OCI-LY7 (cell line): ENCODE results near the gene MYOCD. TPM values are rescaled to one million over a fixed set of nuclear protein-coding genes. Genes with fewer than 3 reads are reported as not detected.

ENCODE experiments used
- BruUV-seq: library from RNA; stranded (reverse); fragments of 400-500 nt; replicated peaks from 2 replicates; lab custom pipeline; 2021; lab: Mats Ljungman, UMichigan
- CTCF ChIA-PET: fragments of 300-600 bp; sonication (Branson Sonifier 250); formaldehyde crosslinking; loops from one replicate; lab custom pipeline; 2022; ENCODE audit warnings: antibody characterized with exemption; ENCODE audit not compliant: unreplicated experiment; lab: Charles Lee
- POLR2A ChIA-PET: fragments of 300-600 bp; sonication (Branson Sonifier 250); formaldehyde crosslinking; loops from one replicate; lab custom pipeline; 2022; ENCODE audit warnings: antibody characterized with exemption; lab: Charles Lee
- DNase-seq: peaks from one replicate; pipeline ENCODE4 v3.0.0-alpha.2; 2015; ENCODE audit warnings: low spot score
- H2AFZ ChIP-seq: fragments of 200-600 bp; sonication (generic), shearing (Covaris generic); 2 replicates; pipeline ENCODE4 v1.6.1; 2014; ENCODE audit warnings: mild to moderate bottlenecking, antibody characterized with exemption, low read length, moderate library complexity
- H3K27ac ChIP-seq: fragments of 200-600 bp; sonication (generic); 2 replicates; pipeline ENCODE4 v1.5.1; 2014; ENCODE audit warnings: mixed run types, low read depth, mild to moderate bottlenecking, moderate library complexity, low read length, inconsistent platforms; ENCODE audit not compliant: poor library complexity, severe bottlenecking
- H3K36me3 ChIP-seq: fragments of 200-600 bp; sonication (generic); 2 replicates; pipeline ENCODE4 v1.6.1; 2014; ENCODE audit warnings: mild to moderate bottlenecking, antibody characterized with exemption, low read length, moderate library complexity, mixed read lengths; ENCODE audit not compliant: insufficient read depth
- H3K4me1 ChIP-seq: fragments of 200-600 bp; sonication (generic); 2 replicates; pipeline ENCODE4 v1.5.1; 2014; ENCODE audit warnings: mild to moderate bottlenecking, low read length; ENCODE audit not compliant: insufficient read depth, poor library complexity, severe bottlenecking
- H3K4me2 ChIP-seq: fragments of 200-600 bp; sonication (generic); 2 replicates; pipeline ENCODE4 v1.6.1; 2014; ENCODE audit warnings: mild to moderate bottlenecking, low read length
- H3K4me3 ChIP-seq: fragments of 200-600 bp; sonication (generic); 2 replicates; pipeline ENCODE4 v1.5.1; 2014; ENCODE audit warnings: mild to moderate bottlenecking, low read depth, low read length; ENCODE audit not compliant: poor library complexity, severe bottlenecking
- H3K79me2 ChIP-seq: fragments of 200-600 bp; sonication (generic); 2 replicates; pipeline ENCODE4 v1.6.1; 2016; ENCODE audit warnings: low read depth, mild to moderate bottlenecking, low read length, moderate library complexity, mixed read lengths; ENCODE audit not compliant: insufficient read depth
- H3K9me2 ChIP-seq: fragments of 200-600 bp; sonication (generic); 2 replicates; pipeline ENCODE4 v1.6.1; 2016; ENCODE audit warnings: mild to moderate bottlenecking, low read length, mixed read lengths; ENCODE audit not compliant: insufficient read depth
- H3K9me3 ChIP-seq: fragments of 200-600 bp; sonication (generic); 2 replicates; pipeline ENCODE4 v1.6.1; 2014; ENCODE audit warnings: mild to moderate bottlenecking, mixed run types, low read length, mixed read lengths
- H4K20me1 ChIP-seq: fragments of 200-600 bp; sonication (generic); 2 replicates; pipeline ENCODE4 v1.6.1; 2014; ENCODE audit warnings: mild to moderate bottlenecking, antibody characterized with exemption, low read length, moderate library complexity, mixed read lengths; ENCODE audit not compliant: insufficient read depth
- CTCF ChIP-seq: fragments of 200-600 bp; sonication (generic); conservative IDR thresholded peaks from 2 replicates; pipeline ENCODE4 v1.5.1; 2014; ENCODE audit warnings: mild to moderate bottlenecking, antibody characterized with exemption, low read length, moderate library complexity, mixed read lengths
- EZH2phosphoT487 ChIP-seq: fragments of 200-600 bp; sonication (generic); IDR thresholded peaks from 2 replicates; pipeline ENCODE4 v1.6.1; 2018; ENCODE audit warnings: low read depth, borderline replicate concordance, mild to moderate bottlenecking, mixed run types, antibody characterized with exemption, low read length, moderate library complexity, mixed read lengths
- intact Hi-C: fragments of 100-400 bp; cut with micrococcal nuclease; formaldehyde crosslinking; loops from one replicate; pipeline ENCODE4 v1.10.0; 2022; ENCODE audit not compliant: unreplicated experiment
- total RNA-seq, 2 experiments: library from RNA; depleted of rRNA in 1 of 2; stranded (reverse); fragments of >200 nt in 1 of 2; shearing (Covaris generic) in 1 of 2; gene quantifications; 2 replicates each; pipeline ENCODE4 v1.2.3, GENCODE V29; 2014 to 2022

Gene MYOCD
- total RNA-seq, 2 experiments from 2014 or later: not detected

- no peaks in the 10 kb centered on the region for H3K79me2 ChIP-seq
- no peaks in the 10 kb centered on the region for H3K4me1 ChIP-seq
- ChIA-PET POLR2A (interaction anchor here (0.6 kb wide), 1 partner anchor 467 kb away, joined by 3 read pairs; no protein-coding TSS in a partner anchor), CTCF (no interaction called here)
- H3K4me3 ChIP-seq: no peak overlapping the region
- H3K36me3 ChIP-seq: no peaks in the 10 kb centered on the region
- no peak for TF ChIP-seq EZH2phosphoT487
- TF ChIP-seq CTCF: peak; percentile 59
- H3K9me2 ChIP-seq: no peaks in the 10 kb centered on the region
- BruUV-seq: no TSS peak
- no peak overlapping the region for H3K4me2 ChIP-seq
- intact Hi-C loops: no loop called here
- no peaks in the 10 kb centered on the region for H3K9me3 ChIP-seq
- no peak overlapping the region for H3K27ac ChIP-seq
- no peak overlapping the region for H2AFZ ChIP-seq
- peak; percentile 22 for DNase-seq
- H4K20me1 ChIP-seq: no peaks in the 10 kb centered on the region
These were observed 1.7 kb downstream of the MYOCD start for GRCh38 chr17:12667299-12667958.

GRCh38 chr17:12671906-12672305 lies 6.2 kb downstream of the MYOCD start:
- Histone ChIP-seq H3K4me2 (no peak overlapping the region), H3K9me2 (no peaks in the 10 kb centered on the region), H3K9me3 (no peaks in the 10 kb centered on the region), H3K27ac (no peak overlapping the region), H4K20me1 (no peaks in the 10 kb centered on the region), H2AFZ (no peak overlapping the region), H3K79me2 (no peaks in the 10 kb centered on the region), H3K4me3 (no peak overlapping the region), H3K4me1 (no peaks in the 10 kb centered on the region), H3K36me3 (no peaks in the 10 kb centered on the region)
- intact Hi-C loops: loop anchor here (10.0 kb wide), 1 partner anchor 67 kb away; no protein-coding TSS in a partner anchor
- ChIA-PET POLR2A (interaction anchor here (0.5 kb wide), 1 partner anchor 14 kb away, joined by 3 read pairs; no protein-coding TSS in a partner anchor), CTCF (no interaction called here)
- no TSS peak for BruUV-seq
- no peak for DNase-seq
- TF ChIP-seq CTCF: no peak
- TF ChIP-seq EZH2phosphoT487: no peak

GRCh38 chr17:12672947-12673346 lies 7.3 kb downstream of the MYOCD start:
- H3K27ac ChIP-seq: no peak overlapping the region
- BruUV-seq: no TSS peak
- H3K9me2 ChIP-seq: no peaks in the 10 kb centered on the region
- H2AFZ ChIP-seq: no peak overlapping the region
- intact Hi-C loops: loop anchor here (10.0 kb wide), 1 partner anchor 68 kb away; no protein-coding TSS in a partner anchor
- ChIA-PET CTCF (no interaction called here), POLR2A (interaction anchor here (0.6 kb wide), 1 partner anchor 203 kb away, joined by 4 read pairs; no protein-coding TSS in a partner anchor)
- no peaks in the 10 kb centered on the region for H3K9me3 ChIP-seq
- H4K20me1 ChIP-seq: no peaks in the 10 kb centered on the region
- H3K36me3 ChIP-seq: no peaks in the 10 kb centered on the region
- H3K79me2 ChIP-seq: no peaks in the 10 kb centered on the region
- TF ChIP-seq EZH2phosphoT487: no peak
- no peak for TF ChIP-seq CTCF
- H3K4me2 ChIP-seq: no peak overlapping the region
- DNase-seq: no peak
- no peaks in the 10 kb centered on the region for H3K4me1 ChIP-seq
- no peak overlapping the region for H3K4me3 ChIP-seq
